SHP77 treated with DMSO at 0.1 percent for 48 hours (cell line): Measurements from ENCODE around the gene OR6C65.
"Not testable (repeated sequence)": the region's sequence is repeated elsewhere in the genome, so short reads cannot be mapped to it uniquely, and the experiment has no call there.

Source experiments
- DNase-seq: peaks from one replicate; lab custom pipeline; 2025; lab: John Stamatoyannopoulos, UW

OR6C65 gene

GRCh38 chr12:55400229-55400628 lies at the start of gene OR6C65:
Gene OR6C65, plus strand, starts transcription at chr12:55400529. Its CDS starts 0 bp downstream, at chr12:55400529.
- no peak for DNase-seq

GRCh38 chr12:55355338-55355737 lies 45.0 kb upstream of the OR6C65 start:
- DNase-seq, result not testable (repeated sequence)

GRCh38 chr12:55362675-55363074 lies 37.7 kb upstream of the OR6C65 start, which contains the start of gene OR6C75:
Gene OR6C75, plus strand, starts transcription at chr12:55362975. Its CDS starts 2,136 bp downstream, at chr12:55365111.
- no peak for DNase-seq

- DNase-seq, result no peak
These were observed 35.2 kb upstream of the OR6C65 start for GRCh38 chr12:55365086-55365485.

GRCh38 chr12:55372521-55372920 lies 27.8 kb upstream of the OR6C65 start:
- no peak for DNase-seq

- DNase-seq, result no peak
These were observed 14.4 kb upstream of the OR6C65 start for GRCh38 chr12:55385891-55386290.

- no peak for DNase-seq
These were observed 8.1 kb upstream of the OR6C65 start for GRCh38 chr12:55392032-55392795.

- no peak for DNase-seq
These were observed 4.0 kb upstream of the OR6C65 start for GRCh38 chr12:55396326-55396725.

GRCh38 chr12:55407866-55408265 lies 7.5 kb downstream of the OR6C65 start:
- DNase-seq, result no peak

GRCh38 chr12:55409133-55409532 lies 8.8 kb downstream of the OR6C65 start:
- DNase-seq, result not testable (repeated sequence)

- not testable (repeated sequence) for DNase-seq
These were observed 11.8 kb downstream of the OR6C65 start for GRCh38 chr12:55412138-55412537.

GRCh38 chr12:55413498-55414388 lies 13.4 kb downstream of the OR6C65 start:
- DNase-seq, result not testable (repeated sequence)

- DNase-seq, result not testable (repeated sequence)
These were observed 14.1 kb downstream of the OR6C65 start for GRCh38 chr12:55414396-55414823.

- not testable (repeated sequence) for DNase-seq
These were observed 14.6 kb downstream of the OR6C65 start for GRCh38 chr12:55414889-55415288.

- DNase-seq, result no peak
These were observed 16.6 kb downstream of the OR6C65 start for GRCh38 chr12:55416961-55417360.

GRCh38 chr12:55420307-55420962 lies 20.1 kb downstream of the OR6C65 start:
- no peak for DNase-seq

- no peak for DNase-seq
These were observed 25.6 kb downstream of the OR6C65 start, which contains the start of gene OR6C76 for GRCh38 chr12:55425954-55426353. Gene OR6C76, plus strand, starts transcription at chr12:55426254. Its CDS starts 0 bp downstream, at chr12:55426254.

GRCh38 chr12:55428331-55429243 lies 28.3 kb downstream of the OR6C65 start:
- no peak for DNase-seq

- not testable (repeated sequence) for DNase-seq
These were observed 40.9 kb downstream of the OR6C65 start for GRCh38 chr12:55441233-55441632.

GRCh38 chr12:55443776-55444175 lies 43.4 kb downstream of the OR6C65 start, which contains the start of gene OR6C2:
Gene OR6C2, plus strand, starts transcription at chr12:55444076. Its CDS starts 8,138 bp downstream, at chr12:55452214.
- DNase-seq, result no peak

- no peak for DNase-seq
These were observed 45.0 kb downstream of the OR6C65 start for GRCh38 chr12:55445357-55445756.
